ENCODE measurements around the gene GSC2.
"Not testable (repeated sequence)": the region's sequence is repeated elsewhere in the genome, so short reads cannot be mapped to it uniquely, and the experiment has no call there.

The GSC2 gene

GRCh38 chr22:19177164-19178064 lies 27.3 kb upstream of the GSC2 start:
- DNase-seq = no peak

GRCh38 chr22:19176732-19177131 lies 26.6 kb upstream of the GSC2 start:
- DNase-seq = no peak

- no peak for DNase-seq
These were observed 26.1 kb upstream of the GSC2 start for GRCh38 chr22:19176175-19176643.

- DNase-seq = no peak
These were observed 25.6 kb upstream of the GSC2 start for GRCh38 chr22:19175602-19176174.

- no peak for DNase-seq
These were observed 25.0 kb upstream of the GSC2 start for GRCh38 chr22:19175026-19175601.

GRCh38 chr22:19174106-19175025 lies 24.3 kb upstream of the GSC2 start:
- no peak for DNase-seq

- no peak for DNase-seq
These were observed 23.2 kb upstream of the GSC2 start for GRCh38 chr22:19173047-19174035.

GRCh38 chr22:19172213-19173046 lies 22.3 kb upstream of the GSC2 start:
- no peak for DNase-seq

GRCh38 chr22:19169947-19170318 lies 19.8 kb upstream of the GSC2 start:
- no peak for DNase-seq

GRCh38 chr22:19169002-19169946 lies 19.2 kb upstream of the GSC2 start:
- no peak for DNase-seq

- DNase-seq = no peak
These were observed 18.2 kb upstream of the GSC2 start for GRCh38 chr22:19168088-19168890.

GRCh38 chr22:19167106-19167869 lies 17.2 kb upstream of the GSC2 start:
- DNase-seq = no peak

- no peak for DNase-seq
These were observed 16.3 kb upstream of the GSC2 start for GRCh38 chr22:19166421-19166820.

- DNase-seq = no peak
These were observed 14.3 kb upstream of the GSC2 start for GRCh38 chr22:19164425-19164824.

- DNase-seq = not testable (repeated sequence)
These were observed 8.6 kb upstream of the GSC2 start for GRCh38 chr22:19158649-19159048.

GRCh38 chr22:19156109-19156508 lies 6.0 kb upstream of the GSC2 start:
- DNase-seq = not testable (repeated sequence)
